Muscle of arm (tissue), 12 donors: ENCODE measurements around the gene KCNIP4. TPM values are rescaled to one million over a fixed set of nuclear protein-coding genes. Genes with fewer than 3 reads are reported as not detected.

ENCODE experiments used
- DNase-seq: peaks from one replicate; pipeline ENCODE4 v3.0.0-alpha.2; 2013
- polyA plus RNA-seq, 12 donors: library from polyadenylated mRNA; unstranded; fragments of 120-200 nt; gene quantifications; one replicate each; pipeline ENCODE4 v1.2.1, GENCODE V29; 2013; ENCODE audit not compliant: insufficient read length in 12 of 12

KCNIP4 gene
- polyA plus RNA-seq, 12 donors: 1.3 to 3.3 (median 2.2) TPM; not detected in 2

GRCh38 chr4:21067351-21067750 is 881.2 kb downstream of the KCNIP4 start:
- no peak for DNase-seq

DNA sequence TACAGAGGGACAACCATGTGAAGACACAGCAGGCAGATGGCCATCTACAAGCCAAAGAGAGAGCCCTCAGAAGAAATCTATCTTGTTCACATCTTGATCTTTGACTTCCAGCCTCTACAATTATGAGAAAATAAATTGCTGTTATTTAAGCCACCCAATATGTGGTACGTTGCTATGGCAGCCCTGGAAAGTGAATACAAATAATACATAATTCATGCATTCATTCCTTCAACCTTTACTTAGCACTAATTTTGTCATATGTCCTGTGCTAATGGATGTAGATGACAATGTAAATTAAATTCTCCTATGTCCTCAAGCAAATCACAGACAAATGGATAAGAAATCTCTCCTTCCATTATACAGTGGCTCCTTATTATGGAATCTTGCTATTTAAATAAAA is 886.7 kb downstream of the KCNIP4 start:
- DNase-seq: no peak

DNA sequence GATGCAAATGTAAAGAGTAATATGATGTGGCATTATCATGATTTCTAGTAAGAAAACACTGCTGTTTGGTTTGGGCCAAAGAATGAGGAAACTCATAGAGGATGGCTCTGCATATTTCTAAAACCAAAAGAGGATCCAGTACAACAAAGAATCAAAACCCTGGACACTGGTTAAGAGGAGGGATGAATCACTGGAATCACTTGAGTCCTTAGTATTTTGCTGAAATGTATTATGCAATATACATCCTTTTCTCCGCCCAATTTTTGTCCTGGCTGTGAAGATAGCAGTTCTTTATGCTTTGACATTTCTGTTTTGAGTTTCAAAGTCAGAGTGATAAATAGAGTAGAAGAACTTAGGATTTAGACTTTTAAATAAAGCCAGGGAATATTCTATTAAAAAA is 902.4 kb downstream of the KCNIP4 start:
- no peak for DNase-seq

DNA sequence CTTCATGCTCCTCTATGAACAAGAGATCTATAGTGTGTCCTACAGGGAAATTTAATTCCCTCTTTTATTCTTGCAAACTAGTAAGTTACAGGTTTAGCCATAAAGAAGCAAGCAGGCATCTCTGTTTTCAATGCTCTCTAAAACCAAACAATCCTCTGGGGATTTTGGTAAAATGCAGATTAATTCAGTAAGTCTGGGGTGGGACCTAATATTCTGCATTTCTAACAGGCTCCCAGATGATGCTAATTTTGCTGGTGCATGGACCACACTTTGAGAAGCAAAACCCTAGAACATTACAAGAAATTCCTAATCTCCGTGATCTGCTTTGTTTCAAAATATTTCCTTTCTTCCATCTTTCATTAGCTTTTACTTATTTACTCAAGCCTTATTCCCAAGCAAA is 903.5 kb downstream of the KCNIP4 start:
- DNase-seq: no peak

- DNase-seq: no peak
Measured at GRCh38 chr4:21041708-21042107, 906.9 kb downstream of the KCNIP4 start.

- no peak for DNase-seq
Measured at GRCh38 chr4:21034728-21035127, 913.8 kb downstream of the KCNIP4 start.

- no peak for DNase-seq
Measured at GRCh38 chr4:21032089-21032645, 916.4 kb downstream of the KCNIP4 start.

DNA sequence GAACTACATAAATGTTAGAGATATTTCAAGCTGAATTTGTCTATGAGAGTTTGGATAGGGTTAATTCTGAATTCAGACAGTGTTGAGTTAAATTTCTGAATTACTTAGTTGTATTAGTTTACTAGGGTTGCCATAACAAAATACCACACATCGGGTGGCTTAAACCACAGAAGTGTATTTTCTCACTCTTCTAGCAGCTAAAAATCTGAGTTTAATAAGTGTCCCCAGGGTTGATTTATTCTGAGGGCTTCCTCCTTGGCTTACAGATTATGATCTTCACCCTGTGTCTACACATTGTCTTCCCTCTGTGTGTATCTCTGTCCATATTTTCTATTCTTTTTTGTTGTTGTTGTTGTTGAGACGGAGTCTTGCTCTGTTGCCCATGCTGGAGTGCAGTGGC is 929.8 kb downstream of the KCNIP4 start:
- no peak for DNase-seq

DNA sequence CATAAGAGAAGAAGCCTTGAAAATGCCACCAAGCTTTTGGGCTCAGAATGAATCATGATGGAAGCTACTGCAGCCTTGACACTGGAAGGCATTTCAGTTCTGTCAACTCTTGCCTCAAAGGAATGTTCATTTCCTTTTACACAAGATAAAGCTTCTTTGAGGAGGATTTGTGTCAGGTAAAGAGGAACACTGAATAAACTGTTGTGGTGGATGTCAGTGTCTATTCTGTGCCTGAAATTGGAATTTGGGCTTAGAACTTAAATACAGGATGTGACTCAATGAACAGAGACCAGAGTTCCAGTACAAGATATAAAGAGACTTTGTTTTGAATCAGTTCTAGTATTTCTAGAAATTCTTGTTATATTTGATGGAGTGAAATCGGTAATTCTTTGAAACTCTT is 935.1 kb downstream of the KCNIP4 start:
- DNase-seq: no peak

DNA sequence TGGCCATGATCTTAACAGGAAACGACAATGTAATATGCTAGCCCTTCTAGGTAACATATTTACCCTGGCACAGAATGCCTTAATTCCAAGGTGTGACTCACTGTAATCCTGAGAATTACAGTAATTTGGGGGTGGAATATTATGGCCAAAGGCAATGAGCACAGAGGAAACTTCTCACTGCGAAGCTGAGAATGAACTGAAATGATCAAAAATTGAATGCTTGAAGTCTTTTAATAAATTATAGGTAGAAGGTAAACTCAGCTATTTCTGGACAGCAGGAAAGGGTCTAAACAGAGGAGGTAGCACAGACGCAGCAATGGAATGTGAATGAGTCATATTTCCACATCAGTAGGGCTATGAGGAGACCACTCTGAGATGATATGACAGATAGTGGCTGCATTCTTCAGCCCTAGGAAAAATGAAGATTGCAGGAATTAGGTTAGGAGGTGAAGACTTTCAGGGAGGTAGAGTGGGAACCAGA is 935.7 kb downstream of the KCNIP4 start:
- DNase-seq: no peak

DNA sequence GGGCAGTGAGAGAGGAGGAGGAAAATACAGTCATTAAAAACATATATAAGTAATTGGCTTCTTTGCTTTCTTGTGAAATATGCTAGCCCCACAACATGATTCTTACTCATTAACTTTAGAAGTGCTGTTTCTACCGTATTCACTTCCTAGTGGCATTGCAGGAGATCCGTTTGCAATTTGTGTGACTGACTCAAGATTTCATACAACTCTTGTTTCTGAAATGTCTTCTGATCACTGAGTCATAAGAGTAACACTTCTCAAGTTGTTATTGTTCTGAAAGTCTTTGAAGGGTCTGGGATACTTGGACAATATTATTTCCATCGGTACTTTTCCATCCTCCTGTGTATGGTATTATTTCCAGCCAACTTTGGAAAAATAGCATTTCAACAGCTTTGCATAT is 937.5 kb downstream of the KCNIP4 start:
- no peak for DNase-seq

DNA sequence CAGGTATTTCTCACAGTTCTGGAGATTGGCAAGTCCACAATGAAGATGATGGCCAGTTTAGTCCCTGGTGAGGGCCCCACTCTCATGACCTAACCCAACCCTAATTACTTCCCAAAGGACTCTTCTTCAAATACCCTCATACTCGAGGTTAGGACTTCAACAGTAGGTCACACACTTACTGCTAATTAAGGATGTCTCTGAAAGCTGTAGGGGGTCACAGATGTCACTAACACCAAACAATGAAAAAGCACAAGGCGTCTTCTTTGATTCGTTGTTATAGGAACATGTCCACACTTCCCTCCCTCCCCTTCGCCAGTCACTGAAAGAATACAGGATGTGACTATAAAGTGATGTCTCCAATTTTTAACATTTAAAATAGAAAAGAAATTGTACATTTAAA is 938.6 kb downstream of the KCNIP4 start:
- DNase-seq: no peak

GRCh38 chr4:21005647-21006046 is 942.9 kb downstream of the KCNIP4 start:
- DNase-seq: no peak

DNA sequence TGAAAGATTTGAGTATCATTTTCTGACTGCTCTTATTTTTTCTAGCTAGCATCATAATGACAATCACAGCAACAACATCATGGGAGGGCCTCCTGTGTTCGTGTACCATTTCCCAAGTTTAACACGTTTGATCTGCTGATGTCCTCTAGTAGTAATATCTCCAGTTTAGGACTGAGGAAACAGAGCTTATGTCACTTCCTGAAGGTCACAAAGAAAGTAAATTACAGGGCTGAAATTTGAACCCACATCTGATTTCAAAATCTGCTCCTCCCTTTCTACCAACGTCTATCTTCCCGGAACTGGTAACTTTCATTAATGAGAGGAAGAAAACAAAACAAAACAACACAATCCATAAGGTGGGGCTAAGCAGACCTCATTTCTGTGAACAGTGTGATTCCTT is 945.6 kb downstream of the KCNIP4 start:
- DNase-seq: no peak

DNA sequence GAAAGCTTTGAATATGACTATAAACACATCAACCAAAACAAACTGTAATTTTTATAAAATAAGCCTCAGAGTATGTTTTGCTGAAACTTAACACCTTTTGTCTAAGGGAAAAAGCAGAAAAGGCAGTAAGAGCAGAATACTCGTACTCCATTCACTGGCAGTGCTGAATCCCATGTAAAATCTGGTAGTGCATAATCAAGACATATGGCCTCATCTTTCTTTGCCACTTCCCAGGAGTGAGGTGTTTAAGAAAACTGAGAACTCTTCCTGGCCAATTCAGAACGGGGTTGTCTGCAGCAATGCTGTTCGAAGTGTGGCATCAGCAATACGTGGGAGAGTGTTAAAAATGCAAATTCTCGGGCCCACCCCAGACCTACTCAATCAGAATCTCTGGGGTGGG is 946.3 kb downstream of the KCNIP4 start:
- DNase-seq: no peak

DNA sequence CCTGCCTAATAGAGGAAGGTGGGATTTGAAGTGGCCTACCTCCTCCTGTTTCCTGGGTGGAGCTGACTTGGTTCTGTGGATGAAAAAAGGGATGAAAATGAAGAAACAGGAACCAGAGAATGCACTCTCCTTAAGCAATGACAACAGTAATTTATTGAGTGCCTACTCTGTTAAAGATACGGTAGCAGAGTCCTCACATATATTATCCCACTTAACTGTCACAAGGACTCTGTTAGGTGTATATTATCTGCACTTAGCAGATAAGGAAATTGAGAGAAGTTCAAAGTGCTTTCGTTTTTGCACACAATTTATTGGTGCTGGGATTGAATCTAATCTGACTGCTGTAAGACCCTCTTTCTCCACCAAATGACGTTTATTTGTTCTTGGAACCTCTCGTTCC is 947.1 kb downstream of the KCNIP4 start:
- DNase-seq: no peak

DNA sequence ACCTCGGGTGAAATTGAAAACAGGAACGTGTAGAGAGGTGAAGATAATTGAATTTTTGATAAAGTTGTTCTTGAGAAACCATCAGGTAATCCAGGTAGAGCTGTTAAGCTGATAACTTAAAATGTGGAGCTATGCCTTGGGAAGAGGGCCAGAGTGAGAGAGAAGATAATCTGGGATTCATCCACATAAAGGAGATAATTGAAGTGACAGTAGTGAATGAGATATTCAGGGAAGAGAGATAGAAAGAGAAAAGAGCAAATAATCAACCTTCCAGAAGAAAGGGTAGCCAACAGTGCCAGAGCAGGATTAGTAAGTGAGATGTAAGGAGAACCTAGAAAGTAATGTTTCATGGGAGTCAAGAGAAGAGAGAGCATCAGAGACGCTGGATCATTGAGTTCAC is 950.7 kb downstream of the KCNIP4 start:
- DNase-seq: no peak

DNA sequence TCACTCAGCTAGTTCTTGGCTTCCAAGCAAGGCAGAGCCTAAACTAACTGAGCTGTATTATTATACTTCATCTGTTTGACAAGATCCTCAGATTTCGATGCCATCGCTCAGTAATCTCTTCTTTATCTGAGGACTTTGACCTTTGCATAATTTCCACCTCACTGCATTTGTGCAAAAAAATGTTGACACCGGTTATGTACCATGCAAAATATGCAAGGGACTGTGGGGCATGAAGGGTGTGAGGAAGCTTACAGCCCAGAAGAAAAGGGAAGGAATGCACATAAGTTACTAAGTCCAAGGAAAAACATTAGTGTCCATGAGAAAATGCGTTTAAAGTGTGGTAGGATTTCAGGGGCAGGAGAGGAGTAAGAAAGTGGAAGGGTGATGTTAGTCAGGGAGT is 953.0 kb downstream of the KCNIP4 start:
- no peak for DNase-seq

DNA sequence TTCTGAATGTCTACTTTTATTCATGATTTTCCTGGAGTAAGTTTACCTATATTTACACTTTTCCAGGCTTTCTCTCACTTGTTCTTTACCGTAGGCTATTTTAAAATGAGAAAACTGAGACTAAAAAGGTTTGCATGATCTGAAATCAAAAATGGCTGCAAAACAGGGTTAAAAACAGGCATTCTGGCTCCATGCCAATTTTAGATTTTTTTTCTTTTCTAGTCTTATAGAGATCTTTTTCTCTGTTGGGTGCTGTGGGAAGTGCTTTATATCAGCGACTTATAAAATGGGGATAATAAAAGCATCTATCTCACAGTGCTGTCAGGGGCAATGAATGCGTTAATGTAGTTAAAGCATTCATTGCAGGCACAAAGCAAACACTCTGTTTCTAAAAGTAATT is 953.6 kb downstream of the KCNIP4 start:
- no peak for DNase-seq

GRCh38 chr4:20992002-20992401 is 956.6 kb downstream of the KCNIP4 start:
- no peak for DNase-seq

DNA sequence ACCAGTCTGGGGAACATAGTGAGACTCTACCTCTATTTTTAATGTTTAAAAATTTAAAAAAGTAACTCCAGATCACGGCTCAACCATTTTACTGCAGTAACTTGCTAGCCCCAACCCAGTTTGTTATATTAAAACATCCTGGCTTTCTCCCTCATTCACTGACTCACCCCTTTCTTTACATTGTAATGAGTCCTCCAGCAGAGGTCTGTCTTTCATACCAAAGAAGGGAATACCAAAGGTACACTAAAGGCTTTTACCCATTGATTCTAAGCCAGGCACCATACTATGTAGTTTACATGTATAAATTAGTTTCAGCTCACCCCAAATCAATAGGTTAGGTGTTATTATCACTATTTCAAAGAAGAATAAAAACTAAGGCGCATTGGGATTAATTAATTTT is 961.4 kb downstream of the KCNIP4 start:
- no peak for DNase-seq

GRCh38 chr4:20984576-20984836 is 964.1 kb downstream of the KCNIP4 start:
- DNase-seq: no peak

DNA sequence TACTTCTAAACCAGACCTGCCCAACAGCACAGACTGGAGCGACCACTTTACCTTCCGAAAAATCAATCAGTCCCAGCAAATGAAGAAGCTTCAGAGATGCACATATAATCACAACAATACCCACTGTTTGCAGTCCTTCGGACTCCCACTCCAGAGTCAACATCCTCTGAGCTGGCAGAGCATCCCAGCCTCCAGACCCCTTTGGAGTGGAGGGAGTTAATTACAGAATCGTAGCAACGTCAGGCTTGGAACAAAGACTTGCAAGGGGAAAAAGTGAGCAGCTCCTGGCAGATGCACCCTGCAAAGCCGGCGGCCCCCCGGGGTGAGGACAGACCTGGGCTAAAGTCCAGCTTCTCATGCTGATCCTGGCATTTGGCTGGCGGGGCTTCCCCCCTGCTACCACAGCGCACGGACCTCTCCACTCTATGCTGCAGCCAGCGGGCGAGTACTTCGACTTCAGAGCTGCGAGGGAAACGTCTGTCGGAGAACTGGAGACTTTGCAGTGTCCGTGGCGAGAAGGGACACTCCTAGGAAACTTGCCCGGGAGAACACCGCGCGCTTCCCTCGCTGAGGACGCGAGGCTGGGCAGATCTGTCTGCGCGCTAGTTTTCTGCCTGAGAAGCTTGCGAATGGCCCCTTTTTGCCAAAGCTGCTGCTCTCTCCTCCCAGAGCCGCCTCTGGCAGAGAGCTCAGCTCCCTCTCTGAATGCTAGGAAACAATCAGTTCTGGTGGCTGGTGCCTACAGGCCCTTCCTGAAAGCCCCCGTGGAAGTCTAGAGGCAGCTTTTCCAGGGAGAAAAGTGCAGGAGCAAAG is 964.6 kb downstream of the KCNIP4 start:
- peak; percentile 31 for DNase-seq

DNA sequence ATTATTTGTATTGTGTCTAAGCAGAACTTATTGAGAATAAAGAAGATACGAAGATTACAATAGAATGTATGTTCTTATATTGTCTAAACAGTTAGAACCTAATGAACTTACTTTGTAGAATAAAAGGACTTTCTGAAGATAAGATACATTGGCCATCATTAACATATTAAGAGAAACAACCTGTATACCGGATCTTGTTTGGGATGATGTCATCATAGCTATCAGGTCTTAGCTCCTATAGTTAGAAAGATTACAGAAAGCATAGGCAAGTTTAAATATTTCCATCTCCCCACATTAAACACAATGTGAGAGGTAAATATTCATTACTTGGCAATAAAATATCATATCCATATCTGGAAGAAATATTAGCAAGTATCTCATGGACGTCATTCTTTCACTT is 966.0 kb downstream of the KCNIP4 start:
- no peak for DNase-seq
